Measurements from ENCODE around the gene FOXL1.

Gene FOXL1

GRCh38 chr16:86531641-86532525 is 46.5 kb upstream of the FOXL1 start:
- TF ChIP-seq RAD21 (IDR thresholded peaks at IDR 0.05; ENCODE audit: low read depth) (no peak), MAX (IDR thresholded peaks at IDR 0.05) (no peak), YY1 (IDR thresholded peaks at IDR 0.05; ENCODE audit: low read depth) (no peak), TCF12 (IDR thresholded peaks at IDR 0.05; ENCODE audit: low read depth) (no peak), REST (IDR thresholded peaks at IDR 0.05; ENCODE audit: low read depth) (no peak), ZBTB7A (IDR thresholded peaks at IDR 0.05; ENCODE audit: low read depth) (no peak), EP300 (IDR thresholded peaks at IDR 0.05; ENCODE audit: borderline replicate concordance) (no peak), TEAD4 (IDR thresholded peaks at IDR 0.05) (no peak), CREB1 (IDR thresholded peaks at IDR 0.05; ENCODE audit: low read depth) (no peak)

- TF ChIP-seq EP300 (IDR thresholded peaks at IDR 0.05; ENCODE audit: borderline replicate concordance): no peak
- TF ChIP-seq ZBTB7A (IDR thresholded peaks at IDR 0.05; ENCODE audit: low read depth): no peak
- TF ChIP-seq EGR1 (IDR thresholded peaks at IDR 0.05): no peak
- TF ChIP-seq USF1 (IDR thresholded peaks at IDR 0.05): no peak
- TF ChIP-seq TEAD4 (IDR thresholded peaks at IDR 0.05): no peak
- no peak for TF ChIP-seq TCF12 (IDR thresholded peaks at IDR 0.05; ENCODE audit: low read depth)
- no peak for TF ChIP-seq FOXM1 (IDR thresholded peaks at IDR 0.05; ENCODE audit: borderline replicate concordance, low read depth)
- no peak for TF ChIP-seq CREB1 (IDR thresholded peaks at IDR 0.05; ENCODE audit: low read depth)
- no peak for TF ChIP-seq RAD21 (IDR thresholded peaks at IDR 0.05; ENCODE audit: low read depth)
- no peak for TF ChIP-seq NFIC (IDR thresholded peaks at IDR 0.05)
- TF ChIP-seq MAX (IDR thresholded peaks at IDR 0.05): no peak
- TF ChIP-seq CEBPB (IDR thresholded peaks at IDR 0.05): no peak
- no peak for TF ChIP-seq YY1 (IDR thresholded peaks at IDR 0.05; ENCODE audit: low read depth)
- TF ChIP-seq REST (IDR thresholded peaks at IDR 0.05; ENCODE audit: low read depth): no peak
- no peak for TF ChIP-seq TAF1 (IDR thresholded peaks at IDR 0.05; ENCODE audit: low read depth)
Observed at GRCh38 chr16:86532526-86532815, 45.9 kb upstream of the FOXL1 start.

- TF ChIP-seq YY1 (IDR thresholded peaks at IDR 0.05; ENCODE audit: low read depth) (no peak), REST (IDR thresholded peaks at IDR 0.05; ENCODE audit: low read depth) (no peak), FOXM1 (IDR thresholded peaks at IDR 0.05; ENCODE audit: borderline replicate concordance, low read depth) (no peak), NFIC (IDR thresholded peaks at IDR 0.05) (no peak), MAX (IDR thresholded peaks at IDR 0.05) (no peak), TEAD4 (IDR thresholded peaks at IDR 0.05) (no peak), CREB1 (IDR thresholded peaks at IDR 0.05; ENCODE audit: low read depth) (no peak), EP300 (IDR thresholded peaks at IDR 0.05; ENCODE audit: borderline replicate concordance) (no peak)
Observed at GRCh38 chr16:86533076-86533475, 45.3 kb upstream of the FOXL1 start.

GRCh38 chr16:86533767-86534351 is 44.5 kb upstream of the FOXL1 start:
- TF ChIP-seq CREB1 (IDR thresholded peaks at IDR 0.05; ENCODE audit: low read depth) (no peak), TEAD4 (IDR thresholded peaks at IDR 0.05) (no peak), YY1 (IDR thresholded peaks at IDR 0.05; ENCODE audit: low read depth) (no peak), MAX (IDR thresholded peaks at IDR 0.05) (no peak), USF1 (IDR thresholded peaks at IDR 0.05) (no peak), RAD21 (IDR thresholded peaks at IDR 0.05; ENCODE audit: low read depth) (no peak), ZBTB7A (IDR thresholded peaks at IDR 0.05; ENCODE audit: low read depth) (no peak), EGR1 (IDR thresholded peaks at IDR 0.05) (no peak), REST (IDR thresholded peaks at IDR 0.05; ENCODE audit: low read depth) (no peak), CEBPB (IDR thresholded peaks at IDR 0.05) (no peak), NFIC (IDR thresholded peaks at IDR 0.05) (no peak), FOXM1 (IDR thresholded peaks at IDR 0.05; ENCODE audit: borderline replicate concordance, low read depth) (no peak), TAF1 (IDR thresholded peaks at IDR 0.05; ENCODE audit: low read depth) (no peak), TCF12 (IDR thresholded peaks at IDR 0.05; ENCODE audit: low read depth) (no peak), EP300 (IDR thresholded peaks at IDR 0.05; ENCODE audit: borderline replicate concordance) (no peak)
